Aorta (tissue), 5 donors: Measurements from ENCODE around the gene MED25. TPM values are rescaled to one million over a fixed set of nuclear protein-coding genes. Genes with fewer than 3 reads are reported as not detected.

Experiments
- ATAC-seq: fragments of 200-7000 bp; cut with Tn5 transposase; one replicate; pipeline ENCODE4 v1.9.1; 2022; ENCODE audit warnings: moderate library complexity; ENCODE audit not compliant: low FRiP score
- DNase-seq, 2 donors: peaks; one replicate each; pipeline ENCODE4 v3.0.0-alpha.2; 2020
- H3K27ac ChIP-seq, 2 donors: one replicate each; pipeline ENCODE4 v1.5.1; 2013; ENCODE audit warnings: low read length in 2 of 2, mild to moderate bottlenecking in 2 of 2, moderate library complexity in 2 of 2, control low read depth in 1 of 2, inconsistent platforms in 1 of 2, low read depth in 1 of 2
- H3K27me3 ChIP-seq, 2 donors: one replicate each; pipeline ENCODE4 v1.6.1; 2013; ENCODE audit warnings: control low read depth in 1 of 2, low read length in 1 of 2, mild to moderate bottlenecking in 1 of 2, moderate library complexity in 1 of 2; ENCODE audit not compliant: insufficient read depth in 2 of 2, control insufficient read depth in 1 of 2
- H3K36me3 ChIP-seq, 2 donors: one replicate each; pipeline ENCODE4 v1.6.1; 2013; ENCODE audit warnings: control low read depth in 1 of 2, low read length in 1 of 2, mild to moderate bottlenecking in 1 of 2; ENCODE audit not compliant: insufficient read depth in 2 of 2, control insufficient read depth in 1 of 2
- H3K4me1 ChIP-seq, 2 donors: one replicate each; pipeline ENCODE4 v1.6.1; 2013; ENCODE audit warnings: low read length in 2 of 2, control low read depth in 1 of 2, mild to moderate bottlenecking in 1 of 2, moderate library complexity in 1 of 2; ENCODE audit not compliant: insufficient read depth in 2 of 2, control insufficient read depth in 1 of 2
- H3K4me3 ChIP-seq, 2 donors: one replicate each; pipeline ENCODE4 v1.5.1; 2013; ENCODE audit warnings: low read length in 2 of 2, control low read depth in 1 of 2, mild to moderate bottlenecking in 1 of 2
- H3K9me3 ChIP-seq: one replicate; pipeline ENCODE4 v1.6.1; 2013; ENCODE audit warnings: mild to moderate bottlenecking, low read length; ENCODE audit not compliant: control insufficient read depth
- WGBS, 2 donors: extraction: QIAGEN DNeasy Blood & Tissue Kit; methylation state at CpG; one replicate each; pipeline ENCODE4 v1.1.7; 2013; 5-methylcytosine and 5-hydroxymethylcytosine counted together
- intact Hi-C, 2 donors: fragments of 100-400 bp; cut with DNase I; formaldehyde crosslinking; loops; one replicate each; pipeline versions ENCODE4 v1.14.2 to v1.15.0; 2022
- polyA plus RNA-seq, 2 donors: library from polyadenylated mRNA; stranded (reverse); fragments of 200-250 nt; gene quantifications; one replicate each; pipeline ENCODE4 v1.2.3, GENCODE V29; 2013
- total RNA-seq, 2 donors: library from RNA; stranded (reverse); fragmentation: NEBNext Ultra II Directional; extraction: Animal tissue kit (Norgen Biotek cat#: 25700); gene quantifications; one replicate each; pipeline ENCODE4 v1.2.1, GENCODE V29; 2021
- donor health status: healthy with polysubstance abuse.
- donor health status: Bipolar disorder and iron deficiency.
- donor health status: DM: no; HTN: no; CAD: no.
- donor health status: DM: no; HTN: no; CAD: no.
- donor health status: DM: yes; HTN: yes; CAD: no.

MED25 gene
- total and polyA plus RNA-seq, 4 donors = 18.3 to 52.8 (median 33.7) TPM

- DNase-seq = no peak
- intact Hi-C loops = no loop called here
- WGBS, 2 donors = 84 to 85% methylated on average over 10 of the region's 10 CpGs
- Histone ChIP-seq H3K9me3 (no peaks in the 10 kb centered on the region), H3K4me3 (no peak overlapping the region), H3K27ac (no peak overlapping the region), H3K36me3 (no peaks in the 10 kb centered on the region), H3K4me1 (no peaks in the 10 kb centered on the region), H3K27me3 (no peaks in the 10 kb centered on the region)
- no peak for ATAC-seq
These were observed 55.7 kb downstream of the MED25 start for GRCh38 chr19:49873834-49874233.

- intact Hi-C loops = no loop called here
- H3K9me3 ChIP-seq = no peaks in the 10 kb centered on the region
- no peaks in the 10 kb centered on the region for H3K36me3 ChIP-seq
- DNase-seq (no peak), ATAC-seq (no peak)
- no peak overlapping the region for H3K4me3 ChIP-seq
- no peaks in the 10 kb centered on the region for H3K4me1 ChIP-seq
- no peaks in the 10 kb centered on the region for H3K27me3 ChIP-seq
- no peak overlapping the region for H3K27ac ChIP-seq
- WGBS, 2 donors = 89 to 91% methylated on average over 11 of the region's 11 CpGs
These were observed 56.5 kb downstream of the MED25 start for GRCh38 chr19:49874503-49875157.

- Histone ChIP-seq H3K4me1 (no peaks in the 10 kb centered on the region), H3K9me3 (no peaks in the 10 kb centered on the region), H3K36me3 (peaks cover 0 to under 1% of the 10 kb centered on the region in 2 donors), H3K27ac (no peak overlapping the region), H3K4me3 (no peak overlapping the region), H3K27me3 (no peaks in the 10 kb centered on the region)
- intact Hi-C loops = no loop called here
- DNase-seq (no peak), ATAC-seq (no peak)
- WGBS, 2 donors = 87 to 90% methylated on average over 4 of the region's 4 CpGs
These were observed 57.1 kb downstream of the MED25 start for GRCh38 chr19:49875177-49875576.

DNA sequence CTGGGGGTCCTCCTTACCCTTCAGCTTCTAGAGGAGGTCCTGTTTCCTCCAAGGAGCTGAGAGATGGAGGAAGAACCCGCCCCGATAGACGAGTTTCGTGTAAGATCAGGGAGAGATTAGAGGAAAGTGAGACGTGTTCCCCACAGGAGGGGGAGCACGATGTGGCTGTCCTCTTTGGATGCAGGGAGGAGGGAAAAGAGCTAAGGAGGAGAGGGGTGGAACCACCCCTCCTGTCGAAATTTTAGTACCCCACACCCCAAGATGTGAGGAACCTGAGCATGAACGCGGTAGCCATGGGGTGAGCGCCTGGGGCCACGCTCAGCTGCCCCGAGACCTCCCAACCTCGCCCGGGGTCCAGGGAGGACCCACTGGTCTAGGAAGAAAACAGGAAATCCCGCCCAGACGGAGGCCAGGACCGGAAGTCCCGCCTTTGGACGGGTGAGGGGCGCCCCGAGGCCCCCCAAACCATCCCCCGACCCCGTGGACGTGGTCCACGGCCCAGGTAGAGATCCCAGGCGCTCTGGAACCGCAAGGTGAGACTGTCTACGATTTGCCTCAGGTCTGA lies 57.9 kb downstream of the MED25 start:
- no peaks in the 10 kb centered on the region for H3K4me1 ChIP-seq
- no peaks in the 10 kb centered on the region for H3K27me3 ChIP-seq
- H3K27ac ChIP-seq = peak overlapping the region; percentile 33 to 89
- H3K36me3 ChIP-seq = peaks cover 0 to 4% of the 10 kb centered on the region in 2 donors
- 0 to 1% methylated on average over 28 of the region's 28 CpGs for WGBS, 2 donors
- DNase-seq = peak; percentile 83 to 91
- peak; percentile 19 for ATAC-seq
- no peaks in the 10 kb centered on the region for H3K9me3 ChIP-seq
- intact Hi-C loops = no loop called here
- peak overlapping the region; percentile 65 to 71 for H3K4me3 ChIP-seq

DNA sequence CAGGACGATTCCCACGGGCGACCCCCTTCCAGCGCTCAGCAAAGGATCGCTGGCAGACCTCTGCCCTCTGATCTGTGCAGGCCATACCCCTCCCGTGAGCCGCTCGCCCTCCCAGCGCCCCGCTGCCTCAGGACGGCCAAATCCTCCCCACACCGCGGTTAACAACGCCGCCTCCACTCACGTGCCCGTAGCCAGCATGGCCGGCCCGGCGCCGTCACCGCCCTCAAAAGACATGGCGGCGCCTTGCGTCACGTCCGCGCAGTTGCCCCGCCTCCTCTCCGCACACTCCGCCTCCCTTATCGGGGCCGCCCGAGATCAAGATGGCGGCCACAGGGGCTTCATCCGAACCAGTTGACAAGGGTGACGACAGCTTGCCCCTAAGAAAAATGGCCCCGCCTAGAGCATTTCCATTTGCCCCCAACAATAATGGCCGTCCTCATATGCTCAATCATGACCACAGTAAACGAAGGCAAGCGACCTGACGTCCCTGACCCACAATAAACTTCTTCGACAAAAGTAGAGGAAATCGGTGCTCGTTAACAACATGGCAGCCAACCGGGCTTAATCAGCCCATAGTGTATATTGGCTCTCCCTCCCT lies 58.4 kb downstream of the MED25 start:
- peak overlapping the region; percentile 33 to 89 for H3K27ac ChIP-seq
- H3K27me3 ChIP-seq = no peaks in the 10 kb centered on the region
- H3K36me3 ChIP-seq = peaks cover 0 to 7% of the 10 kb centered on the region in 2 donors
- H3K4me3 ChIP-seq = peak overlapping the region; percentile 65 to 71
- ATAC-seq (peak; percentile 91), DNase-seq (peak; percentile 99)
- H3K9me3 ChIP-seq = no peaks in the 10 kb centered on the region
- H3K4me1 ChIP-seq = no peaks in the 10 kb centered on the region
- 0% methylated on average over 46 of the region's 46 CpGs for WGBS, 2 donors
- intact Hi-C loops = no loop called here

GRCh38 chr19:49877020-49877878 lies 59.2 kb downstream of the MED25 start, which contains the start of the genes AKT1S1 and TBC1D17:
Gene AKT1S1 (minus strand): TSS chr19:49877355. CDS start chr19:49873295, 4,060 bp downstream.
Gene TBC1D17 (plus strand): TSS chr19:49877702. CDS start chr19:49877724, 22 bp downstream.
- Histone ChIP-seq H3K27ac (peak within 1 kb of the TSS; percentile 33 to 89), H3K27me3 (no peaks in the 10 kb centered on the region), H3K36me3 (peaks cover 2 to 12% of the 10 kb centered on the region in 2 donors), H3K4me3 (peak within 1 kb of the TSS; percentile 65 to 71), H3K9me3 (no peaks in the 10 kb centered on the region), H3K4me1 (no peaks in the 10 kb centered on the region)
- 0% methylated on average over 60 to 61 of the region's 61 CpGs for WGBS, 2 donors
- ATAC-seq = peak; percentile 93
- intact Hi-C loops = no loop called here
- peak; percentile 99 to 100 for DNase-seq

GRCh38 chr19:49877879-49878743 lies 60.0 kb downstream of the MED25 start:
- intact Hi-C loops = no loop called here
- DNase-seq = peak; percentile 99 to 100
- ATAC-seq = peak; percentile 88
- 4% methylated on average over 30 to 41 of the region's 41 CpGs for WGBS, 2 donors
- Histone ChIP-seq H3K27ac (peak overlapping the region in 1 of 2 donors; percentile 89), H3K27me3 (no peaks in the 10 kb centered on the region), H3K9me3 (no peaks in the 10 kb centered on the region), H3K4me3 (peak overlapping the region; percentile 27 to 43), H3K4me1 (no peaks in the 10 kb centered on the region), H3K36me3 (peaks cover 2 to 17% of the 10 kb centered on the region in 2 donors)

DNA sequence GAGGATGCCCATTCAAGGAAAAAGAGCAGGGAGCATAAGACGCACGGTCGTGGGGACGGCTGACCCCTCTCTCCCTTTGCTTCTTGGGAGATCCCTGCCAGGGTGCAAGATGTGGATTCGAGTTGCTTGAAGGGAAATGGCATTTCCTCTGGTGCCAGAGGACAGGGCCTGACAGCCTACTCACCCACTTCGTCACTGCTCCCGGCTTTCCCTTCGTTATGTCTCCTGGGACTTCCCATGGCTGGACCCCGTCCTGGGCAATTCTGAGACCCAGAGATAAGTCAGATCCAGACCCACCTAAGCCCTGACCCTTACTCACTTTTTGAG lies 60.6 kb downstream of the MED25 start:
- no peak overlapping the region for H3K27ac ChIP-seq
- no peaks in the 10 kb centered on the region for H3K27me3 ChIP-seq
- peaks cover 2 to 20% of the 10 kb centered on the region in 2 donors for H3K36me3 ChIP-seq
- H3K4me3 ChIP-seq = no peak overlapping the region
- intact Hi-C loops = no loop called here
- H3K9me3 ChIP-seq = no peaks in the 10 kb centered on the region
- ATAC-seq = no peak
- WGBS, 2 donors = 71 to 77% methylated on average over 9 of the region's 9 CpGs
- H3K4me1 ChIP-seq = no peaks in the 10 kb centered on the region
- DNase-seq = no peak
